ENCODE results near the gene SLC16A10. TPM values are rescaled to one million over a fixed set of nuclear protein-coding genes. Genes with fewer than 3 reads are reported as not detected.
A peak's percentile ranks its signal among the peaks of the same experiment; 100 is the strongest.

Gene SLC16A10
- total RNA-seq, 8 experiments from 2014 or later, result 0.20 to 8.5 (median 4.1) TPM

DNA sequence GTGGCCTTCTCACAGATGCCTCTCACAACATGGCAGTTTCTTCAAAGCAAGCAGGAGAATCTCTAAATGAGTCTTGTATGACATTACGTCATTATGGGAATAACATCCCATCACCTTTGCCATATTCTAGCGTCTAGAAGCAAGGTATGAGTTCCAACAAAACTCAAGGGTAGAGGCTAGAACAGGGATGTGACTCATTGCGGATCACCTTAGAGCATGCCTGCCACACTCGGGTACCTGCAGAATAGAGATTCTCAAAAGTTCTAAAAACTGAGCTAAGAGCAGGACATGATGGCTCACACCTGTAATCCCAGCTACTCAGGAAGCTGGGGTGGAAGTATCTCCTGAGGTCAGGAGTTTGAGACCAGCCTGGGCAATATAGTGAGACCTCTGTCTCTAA, 182.8 kb downstream of the SLC16A10 start:
- WGBS, 10 experiments, result 58 to 100% (median 100%) methylated on average over 2 to 4 of the region's 4 CpGs; no CpG with 5 or more reads in 5 of the 10 experiments
- H3K4me1 ChIP-seq (replicated peaks in 1 of 2), result no peaks in the 10 kb centered on the region
- no peak overlapping the region for H3K4me3 ChIP-seq
- in situ Hi-C loops (cut with MboI; ENCODE audit: low pct_unique_long_range_greater_than_20kb in 2 of 9, low sequenced_read_pairs in 9 of 9, unreplicated experiment in 9 of 9), result loop anchor here in 3 of 9 experiments (25.0 kb wide), 1 partner anchor 767 kb away; no protein-coding TSS in a partner anchor
- H3K27ac ChIP-seq, result no peak overlapping the region
- ATAC-seq (replicated peaks in 6 of 8), result no peak

DNA sequence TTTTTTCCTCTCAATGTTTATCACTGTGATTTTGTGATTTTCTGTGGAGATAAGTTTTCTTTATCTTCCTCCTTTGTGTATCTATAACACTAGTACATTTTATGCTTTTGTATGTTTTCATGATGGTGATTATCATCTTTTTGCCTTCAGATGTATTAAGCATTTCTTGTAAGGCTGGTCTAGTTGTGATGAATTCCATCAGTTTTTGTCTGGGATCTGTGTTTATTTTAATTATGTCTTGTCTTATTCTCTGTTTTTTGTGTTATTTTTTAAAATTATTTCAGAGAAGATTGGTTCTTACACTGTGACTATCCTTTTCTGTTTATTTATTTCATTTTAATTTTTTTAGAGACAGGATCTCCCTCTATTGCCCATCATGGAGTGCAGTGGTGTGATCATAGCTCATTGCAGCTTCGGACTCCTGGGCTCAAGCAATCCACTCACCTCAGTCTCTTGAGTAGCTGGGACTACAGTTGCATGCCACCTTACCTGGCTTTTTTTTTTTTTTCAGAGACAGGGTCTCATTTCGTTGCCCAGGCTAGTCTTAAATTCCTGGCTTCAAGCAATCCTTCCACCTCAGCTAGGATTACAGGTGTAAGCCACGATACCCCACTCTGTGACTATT, 187.4 kb downstream of the SLC16A10 start:
- H3K4me1 ChIP-seq (replicated peaks in 1 of 2), result no peaks in the 10 kb centered on the region
- H3K27ac ChIP-seq, result no peak overlapping the region
- H3K4me3 ChIP-seq, result no peak overlapping the region
- in situ Hi-C loops (cut with MboI; ENCODE audit: low pct_unique_long_range_greater_than_20kb in 2 of 9, low sequenced_read_pairs in 9 of 9, unreplicated experiment in 9 of 9), result loop anchor here in 3 of 9 experiments (25.0 kb wide), 1 partner anchor 763 kb away; no protein-coding TSS in a partner anchor
- 90 to 100% (median 100%) methylated on average over 1 to 3 of the region's 3 CpGs; no CpG with 5 or more reads in 1 of the 10 experiments for WGBS, 10 experiments
- ATAC-seq (replicated peaks in 6 of 8), result no peak

DNA sequence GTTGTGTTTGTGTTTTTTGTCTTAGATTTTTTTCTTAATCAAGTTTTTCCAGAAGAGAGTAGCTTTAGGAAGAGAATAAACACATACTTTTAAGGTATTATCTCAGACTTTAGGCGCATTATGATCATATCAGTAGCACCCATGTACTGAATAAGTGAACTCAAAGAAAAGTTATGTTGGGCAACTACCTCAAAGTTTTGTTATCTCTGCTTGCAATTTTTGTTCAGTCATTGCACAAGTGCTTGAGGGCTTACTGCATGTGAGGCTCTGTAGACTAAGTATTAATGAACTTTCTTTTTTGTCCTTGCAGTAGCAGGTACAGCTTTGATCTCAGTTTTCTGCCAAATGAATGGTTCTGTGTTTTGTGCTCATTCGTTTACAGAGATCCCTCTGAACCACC, 189.0 kb downstream of the SLC16A10 start:
- no peaks in the 10 kb centered on the region for H3K4me1 ChIP-seq (replicated peaks in 1 of 2)
- H3K4me3 ChIP-seq, result no peak overlapping the region
- ATAC-seq (replicated peaks in 6 of 8), result no peak
- H3K27ac ChIP-seq, result no peak overlapping the region
- in situ Hi-C loops (cut with MboI; ENCODE audit: low pct_unique_long_range_greater_than_20kb in 2 of 9, low sequenced_read_pairs in 9 of 9, unreplicated experiment in 9 of 9), result no loop called here
- WGBS, 10 experiments, result 94 to 100% (median 100%) methylated on average over 1 to 2 of the region's 2 CpGs

DNA sequence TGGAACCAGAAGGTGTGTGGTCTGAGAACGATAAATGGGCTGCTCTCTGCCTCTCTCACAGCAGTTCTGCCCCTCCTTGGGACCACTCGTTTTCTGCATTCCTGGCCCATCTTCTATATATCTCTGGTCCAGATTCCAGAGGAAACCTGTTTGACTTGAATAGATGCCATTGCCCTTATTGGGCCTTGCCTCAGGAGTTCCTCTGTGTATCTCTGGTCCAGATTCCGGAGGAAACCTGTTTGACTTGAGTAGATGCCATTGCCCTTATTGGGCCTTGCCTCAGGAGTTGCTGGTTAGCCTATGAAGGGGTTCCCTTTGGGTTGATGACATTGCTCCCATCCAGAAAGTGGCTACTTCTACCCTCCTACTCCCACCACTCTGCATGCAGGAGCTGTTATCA, 189.4 kb downstream of the SLC16A10 start:
- in situ Hi-C loops (cut with MboI; ENCODE audit: low pct_unique_long_range_greater_than_20kb in 2 of 9, low sequenced_read_pairs in 9 of 9, unreplicated experiment in 9 of 9), result no loop called here
- ATAC-seq (replicated peaks in 6 of 8), result no peak
- Histone ChIP-seq H3K4me3 (no peak overlapping the region), H3K4me1 (replicated peaks in 1 of 2) (no peaks in the 10 kb centered on the region), H3K27ac (no peak overlapping the region)
- 93 to 100% (median 100%) methylated on average over 1 to 2 of the region's 3 CpGs; no CpG with 5 or more reads in 4 of the 10 experiments for WGBS, 10 experiments

DNA sequence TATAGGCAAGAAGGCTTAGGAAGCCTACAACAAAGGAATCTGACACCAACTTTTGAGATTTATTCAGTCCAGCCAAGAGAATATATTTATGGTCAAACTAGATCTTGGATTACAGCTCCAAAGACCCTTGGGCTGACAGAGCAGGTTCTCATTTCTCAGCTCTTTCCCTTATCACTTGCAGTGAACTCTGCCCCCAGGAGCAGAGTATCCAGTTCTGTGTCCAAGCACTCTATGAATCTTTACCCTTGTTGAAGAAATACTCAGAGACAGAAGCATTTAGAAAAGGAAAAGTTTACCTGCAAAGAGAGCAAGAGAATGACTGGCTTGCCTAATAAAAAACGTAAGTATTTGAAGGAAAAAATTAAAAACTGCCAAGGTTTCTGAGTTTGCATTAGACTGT, 190.5 kb downstream of the SLC16A10 start:
- Histone ChIP-seq H3K4me1 (replicated peaks in 1 of 2) (no peaks in the 10 kb centered on the region), H3K27ac (no peak overlapping the region), H3K4me3 (no peak overlapping the region)
- in situ Hi-C loops (cut with MboI; ENCODE audit: low pct_unique_long_range_greater_than_20kb in 2 of 9, low sequenced_read_pairs in 9 of 9, unreplicated experiment in 9 of 9), result no loop called here
- 88 to 100% (median 100%) methylated on average over 1 of the region's 1 CpG; no CpG with 5 or more reads in 3 of the 10 experiments for WGBS, 10 experiments
- no peak for ATAC-seq (replicated peaks in 6 of 8)

DNA sequence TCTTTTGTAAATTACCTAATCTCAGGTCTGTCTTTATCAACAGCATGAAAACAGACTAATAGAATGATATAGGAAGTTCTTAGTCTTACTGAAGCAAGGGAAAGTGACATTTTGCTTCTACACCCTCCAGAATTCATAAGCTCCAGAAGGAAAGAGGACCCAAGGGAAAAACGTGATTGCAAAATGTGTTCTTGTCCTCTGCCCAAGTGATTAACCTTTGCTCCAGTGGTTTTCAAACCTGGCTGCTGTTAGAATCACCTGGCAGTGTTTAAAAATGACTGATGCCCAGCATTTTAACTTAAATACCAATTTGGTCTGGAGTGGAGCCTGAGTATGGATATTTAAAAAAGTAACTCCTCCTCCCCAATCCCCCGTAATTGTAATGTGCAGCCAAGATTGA, 191.4 kb downstream of the SLC16A10 start:
- Histone ChIP-seq H3K27ac (no peak overlapping the region), H3K4me1 (replicated peaks in 1 of 2) (no peaks in the 10 kb centered on the region), H3K4me3 (no peak overlapping the region)
- ATAC-seq (replicated peaks in 6 of 8), result no peak
- in situ Hi-C loops (cut with MboI; ENCODE audit: low pct_unique_long_range_greater_than_20kb in 2 of 9, low sequenced_read_pairs in 9 of 9, unreplicated experiment in 9 of 9), result no loop called here
- 83 to 100% (median 96%) methylated on average over 1 to 2 of the region's 2 CpGs; no CpG with 5 or more reads in 2 of the 10 experiments for WGBS, 10 experiments

DNA sequence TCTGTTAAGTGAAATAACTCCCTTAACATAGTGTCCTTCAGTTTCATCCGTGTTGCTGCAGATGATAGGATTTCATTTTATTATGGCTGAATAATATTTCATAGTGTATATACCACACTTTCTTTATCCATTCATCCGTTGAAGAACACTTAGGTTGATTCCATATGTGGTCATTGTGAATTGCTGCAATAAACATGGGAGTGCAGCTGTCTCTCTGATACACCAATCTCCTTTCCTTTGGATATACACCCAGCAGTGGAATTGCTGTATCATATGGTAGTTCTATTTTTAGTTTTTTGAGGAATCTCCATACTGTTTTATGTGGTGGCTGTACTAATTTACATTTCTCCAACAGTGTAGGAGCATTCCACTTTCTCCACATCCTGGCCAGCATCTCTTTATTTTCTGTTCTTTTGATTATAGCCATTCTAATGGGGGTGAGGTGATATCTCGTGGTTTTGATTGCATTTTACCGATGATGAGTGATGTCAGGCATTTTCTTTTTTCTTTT, 193.2 kb downstream of the SLC16A10 start:
- Histone ChIP-seq H3K27ac (no peak overlapping the region), H3K4me3 (no peak overlapping the region), H3K4me1 (replicated peaks in 1 of 2) (no peaks in the 10 kb centered on the region)
- 80 to 100% (median 94%) methylated on average over 1 to 4 of the region's 4 CpGs for WGBS, 10 experiments
- in situ Hi-C loops (cut with MboI; ENCODE audit: low pct_unique_long_range_greater_than_20kb in 2 of 9, low sequenced_read_pairs in 9 of 9, unreplicated experiment in 9 of 9), result no loop called here
- ATAC-seq (replicated peaks in 6 of 8), result peak in 3 of 8 experiments; percentile 91 to 100 (median 97)

Other genes with a start within 250 kb of the SLC16A10 start
- 100 to 1,000 TPM in 2 of 8 experiments, 10 to 100 TPM in 6; 38.0 to 135 (median 48.5) TPM for gene AMD1, start 212.7 kb upstream of the SLC16A10 start, total RNA-seq
- 10 to 100 TPM; 43.6 to 93.4 (median 72.1) TPM for gene GTF3C6, start 128.8 kb upstream of the SLC16A10 start, total RNA-seq
- gene RPF2, start 105.5 kb upstream of the SLC16A10 start, total RNA-seq, result 10 to 100 TPM; 27.2 to 51.5 (median 38.4) TPM

Data from motor neuron (in vitro differentiated cells).